ENCODE results near the gene IL6R.

- TF ChIP-seq CTCF (IDR thresholded peaks at IDR 0.05; ENCODE audit: low read depth, low read length) (no peak), EZH2phosphoT487 (IDR thresholded peaks at IDR 0.05; ENCODE audit: low read depth) (no peak)
Observed at GRCh38 chr1:154402409-154402921, 2.7 kb upstream of the IL6R start.

Data from OCI-LY3 (cell line).